Endothelial cell of umbilical vein (primary cell): ENCODE results near the gene MIER1. TPM values are rescaled to one million over a fixed set of nuclear protein-coding genes. Genes with fewer than 3 reads are reported as not detected.
"Not testable (repeated sequence)": the region's sequence is repeated elsewhere in the genome, so short reads cannot be mapped to it uniquely, and the experiment has no call there.

ENCODE experiments used
- BruUV-seq: library from RNA; stranded (reverse); fragments of 400-500 nt; replicated peaks from 2 replicates; lab custom pipeline; 2021; lab: Mats Ljungman, UMichigan
- CTCF ChIA-PET: fragments of 300-600, 350-600 bp; sonication (Branson Sonifier 250); formaldehyde crosslinking; loops from one replicate; lab custom pipeline; 2021; ENCODE audit warnings: antibody characterized with exemption, inconsistent platforms; lab: Charles Lee
- POLR2A ChIA-PET: fragments of 300-600, 350-600 bp; sonication (Branson Sonifier 250); formaldehyde crosslinking; loops from one replicate; lab custom pipeline; 2021; ENCODE audit warnings: antibody characterized with exemption, inconsistent platforms; lab: Charles Lee
- DNase-seq: peaks from one replicate; pipeline ENCODE4 v3.0.0-alpha.2; 2011; ENCODE audit warnings: low read depth, low spot score
- FAIRE-seq: peaks from 2 replicates; lab custom pipeline; 2011; peaks lifted over from hg19 to GRCh38; lab: Jason Lieb, UNC
- H2AFZ ChIP-seq: 2 replicates; pipeline ENCODE4 v1.6.0; 2012; ENCODE audit warnings: low read depth, low read length, control low read depth, inconsistent platforms
- H3K27ac ChIP-seq: 2 replicates; pipeline ENCODE4 v1.5.1; 2011; ENCODE audit warnings: low read depth, mild to moderate bottlenecking, control low read depth, low read length, moderate library complexity; ENCODE audit not compliant: insufficient read depth
- H3K27me3 ChIP-seq, 2 experiments: 2 replicates each; pipeline versions ENCODE4 v1.6.0 to v1.6.1; 2011; ENCODE audit warnings: low read length in 2 of 2, mixed read lengths in 1 of 2; ENCODE audit not compliant: control insufficient read depth in 2 of 2, insufficient read depth in 2 of 2
- H3K36me3 ChIP-seq, 2 experiments: 2 replicates in 1 of 2; 3 replicates in 1 of 2; pipeline ENCODE4 v1.5.1; 2011; ENCODE audit warnings: low read length in 2 of 2, mild to moderate bottlenecking in 1 of 2, moderate library complexity in 1 of 2; ENCODE audit not compliant: control insufficient read depth in 2 of 2, insufficient read depth in 2 of 2; ENCODE audit errors: extremely low read depth in 1 of 2
- H3K4me1 ChIP-seq: 3 replicates; pipeline ENCODE4 v1.5.1; 2011; ENCODE audit warnings: mild to moderate bottlenecking, low read length; ENCODE audit not compliant: control insufficient read depth, insufficient read depth; ENCODE audit errors: extremely low read depth
- H3K4me2 ChIP-seq: 2 replicates; pipeline ENCODE4 v1.6.1; 2011; ENCODE audit warnings: low read length, control low read depth, mixed read lengths; ENCODE audit not compliant: insufficient read depth
- H3K4me3 ChIP-seq, 3 experiments: fragments of 200-600 bp in 1 of 3; sonication (generic), shearing (Covaris generic) in 1 of 3; replicated peaks in 1 of 3; 2 replicates each; pipeline ENCODE4 v1.5.1; 2011 to 2016; ENCODE audit warnings: control low read depth in 3 of 3, low read length in 3 of 3, mild to moderate bottlenecking in 2 of 3, inconsistent platforms in 1 of 3, low read depth in 1 of 3, moderate library complexity in 1 of 3; ENCODE audit not compliant: insufficient read depth in 1 of 3
- H3K79me2 ChIP-seq: 2 replicates; pipeline ENCODE4 v1.6.0; 2012; ENCODE audit warnings: low read length, inconsistent platforms; ENCODE audit not compliant: control insufficient read depth, insufficient read depth
- H3K9ac ChIP-seq: replicated peaks from 2 replicates; pipeline ENCODE3; 2011; ENCODE audit warnings: low read length, control low read depth; ENCODE audit not compliant: insufficient read depth; ENCODE audit errors: extremely low read depth
- H3K9me1 ChIP-seq: replicated peaks from 3 replicates; pipeline ENCODE4 v1.6.0; 2011; ENCODE audit warnings: mild to moderate bottlenecking, low read length; ENCODE audit not compliant: control insufficient read depth, insufficient read depth; ENCODE audit errors: extremely low read depth
- H3K9me3 ChIP-seq: replicated peaks from 2 replicates; pipeline ENCODE4 v1.5.1; 2012; ENCODE audit warnings: low read length, inconsistent platforms; ENCODE audit not compliant: control insufficient read depth, insufficient read depth
- H4K20me1 ChIP-seq: replicated peaks from 2 replicates; pipeline ENCODE3; 2011; ENCODE audit warnings: mild to moderate bottlenecking, low read length; ENCODE audit not compliant: control insufficient read depth, insufficient read depth; ENCODE audit errors: extremely low read depth
- FOS ChIP-seq: IDR thresholded peaks from 2 replicates; pipeline ENCODE4 v1.6.1; 2011; ENCODE audit warnings: mild to moderate bottlenecking, low read length, moderate library complexity, borderline replicate concordance; ENCODE audit not compliant: insufficient read depth
- GATA2 ChIP-seq: IDR thresholded peaks from 2 replicates; pipeline ENCODE4 v1.7.0; 2011; ENCODE audit warnings: low read depth, mild to moderate bottlenecking, moderate library complexity, mixed read lengths, low read length; ENCODE audit not compliant: insufficient read length, insufficient read depth
- MYC ChIP-seq: IDR thresholded peaks from one replicate; pipeline ENCODE4 v1.6.1; 2011; ENCODE audit warnings: mild to moderate bottlenecking, low read depth, low read length
- POLR2A ChIP-seq: IDR thresholded peaks from 2 replicates; pipeline ENCODE4 v1.6.1; 2012; ENCODE audit warnings: low read depth, mild to moderate bottlenecking, control low read depth, low read length
- POLR2AphosphoS5 ChIP-seq: IDR thresholded peaks from 2 replicates; pipeline ENCODE4 v1.6.1; 2012; ENCODE audit warnings: low read depth, mild to moderate bottlenecking, control low read depth, low read length, moderate library complexity; ENCODE audit not compliant: insufficient read depth
- dilution Hi-C: fragments of 300-500 bp; cut with MboI; formaldehyde crosslinking; loops from one replicate; pipeline ENCODE4 v1.15.0; 2019; ENCODE audit warnings: low sequenced_read_pairs; ENCODE audit not compliant: extremely low pct_ligation_motif_present
- intact Hi-C: fragments of 100-400 bp; cut with micrococcal nuclease; formaldehyde crosslinking; loops from one replicate; pipeline ENCODE4 v1.10.0; 2022
- polyA plus RNA-seq, 4 experiments: library from polyadenylated mRNA; depleted of rRNA in 3 of 4; stranded (reverse) in 3 of 4; unstranded in 1 of 4; fragments of >200 nt; gene quantifications; 2 replicates each; pipeline versions ENCODE4 v1.2.1 to v1.2.3, GENCODE V29; 2011 to 2012; ENCODE audit warnings: missing spikeins in 1 of 4
- total RNA-seq: library from RNA; stranded (reverse); gene quantifications from 2 replicates; pipeline ENCODE4 v1.2.3, GENCODE V29; 2021
- TF ChIP-seq, protein P1 (sequence below): IDR thresholded peaks from 2 replicates; pipeline ENCODE4 v1.6.1; 2011; ENCODE audit not compliant: insufficient read depth, insufficient read length

MIER1 gene
- total and polyA plus RNA-seq, 2 donors (not counting 3 experiments of a cell fraction or from before 2014, with no cell fraction given), result 7.3 to 36.8 TPM

DNA sequence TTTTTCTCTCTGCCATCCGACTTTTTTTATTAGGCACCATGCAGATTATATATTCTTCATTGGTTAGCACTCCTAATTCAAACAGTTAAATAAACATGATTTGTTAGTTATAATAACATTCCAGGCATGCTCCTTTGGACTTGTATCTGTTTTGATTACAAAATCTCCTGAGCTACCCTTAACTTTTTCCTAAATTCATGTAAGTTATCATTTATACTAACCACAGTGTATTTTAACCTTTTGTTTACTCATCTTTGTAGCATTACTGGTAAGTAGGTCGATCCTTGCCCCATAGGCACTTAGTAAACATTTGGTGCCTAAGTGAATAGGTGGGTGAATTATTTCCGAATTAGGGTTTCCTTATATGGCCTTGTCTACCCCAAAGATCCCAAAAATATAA lies 43.8 kb downstream of the MIER1 start:
- intact Hi-C loops, result no loop called here
- Histone ChIP-seq H3K9me3 (no peaks in the 10 kb centered on the region), H3K27ac (no peak overlapping the region), H3K4me2 (no peak overlapping the region), H2AFZ (no peak overlapping the region), H3K27me3 (no peaks in the 10 kb centered on the region), H3K36me3 (peaks cover 0 to 31% of the 10 kb centered on the region in 2 experiments), H3K9me1 (no peaks in the 10 kb centered on the region), H4K20me1 (no peaks in the 10 kb centered on the region), H3K4me3 (no peak overlapping the region), H3K79me2 (peaks cover 9% of the 10 kb centered on the region), H3K9ac (no peak overlapping the region), H3K4me1 (no peaks in the 10 kb centered on the region)
- no TSS peak for BruUV-seq
- FAIRE-seq (no peak), DNase-seq (no peak)
- dilution Hi-C loops, result no loop called here
- POLR2A ChIA-PET, result no interaction called here
- CTCF ChIA-PET, result no interaction called here
- TF ChIP-seq MYC (no peak), POLR2A (no peak), GATA2 (no peak), POLR2AphosphoS5 (no peak)
- TF ChIP-seq, protein P1, sequence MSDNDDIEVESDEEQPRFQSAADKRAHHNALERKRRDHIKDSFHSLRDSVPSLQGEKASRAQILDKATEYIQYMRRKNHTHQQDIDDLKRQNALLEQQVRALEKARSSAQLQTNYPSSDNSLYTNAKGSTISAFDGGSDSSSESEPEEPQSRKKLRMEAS, result no peak

DNA sequence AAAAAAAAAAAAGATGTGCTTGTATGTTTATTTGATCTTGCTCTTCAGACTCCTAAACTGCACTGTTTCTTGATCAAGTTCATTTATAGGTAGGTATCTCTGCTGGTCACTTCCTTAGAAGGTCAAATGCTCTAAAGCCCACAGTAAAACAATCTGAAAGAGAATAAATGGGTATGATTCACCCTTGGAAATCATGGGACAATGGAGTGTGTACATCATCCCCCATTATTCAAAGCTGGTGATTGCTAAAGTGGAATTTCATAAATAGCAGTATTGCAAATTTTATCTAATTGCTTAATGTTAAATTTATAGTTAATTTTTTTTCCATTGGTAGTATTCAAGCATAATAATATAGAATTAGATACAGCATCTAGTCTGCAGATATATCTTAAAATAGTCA lies 53.4 kb downstream of the MIER1 start:
- peaks cover 3 to 41% of the 10 kb centered on the region in 2 experiments for H3K36me3 ChIP-seq
- POLR2A ChIA-PET, result no interaction called here

DNA sequence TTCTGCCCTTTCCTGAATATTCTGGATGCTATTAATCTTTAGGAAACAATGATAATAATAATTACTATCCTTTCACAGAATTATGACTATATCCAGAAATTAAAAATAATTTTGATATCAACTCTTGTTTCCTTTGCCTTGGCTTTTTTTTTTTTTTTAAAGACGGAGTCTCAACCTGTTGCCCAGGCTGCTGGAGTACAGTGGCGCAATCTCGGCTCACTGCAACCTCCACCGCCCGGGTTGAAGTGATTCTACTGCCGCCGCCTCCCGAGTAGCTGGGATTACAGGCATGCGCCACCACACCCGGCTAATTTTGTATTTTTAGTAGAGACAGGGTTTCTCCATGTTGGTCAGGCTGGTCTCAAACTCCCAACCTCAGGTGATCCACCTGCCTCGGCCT lies 54.8 kb downstream of the MIER1 start:
- H3K9me1 ChIP-seq, H3K27me3 ChIP-seq, DNase-seq, H3K4me1 ChIP-seq, POLR2A ChIA-PET, H3K4me3 ChIP-seq, H3K79me2 ChIP-seq, H3K27ac ChIP-seq, H3K9me3 ChIP-seq, BruUV-seq, H3K4me2 ChIP-seq, H4K20me1 ChIP-seq, dilution Hi-C loops, H2AFZ ChIP-seq, FAIRE-seq, H3K9ac ChIP-seq: not testable (repeated sequence)
- CTCF ChIA-PET, result interaction anchor here (1.1 to 1.7 kb wide), 3 partner anchors 10 to 16 kb away, joined by 4 to 5 read pairs (median 4); no protein-coding TSS in a partner anchor
- H3K36me3 ChIP-seq, result peaks cover 3 to 43% of the 10 kb centered on the region in 2 experiments
- intact Hi-C loops, result loop anchor here (2.0 kb wide), 1 partner anchor 49 kb away; no protein-coding TSS in a partner anchor

More for the DNA sequence above, 53.4 kb downstream of the MIER1 start:
- dilution Hi-C loops, result no loop called here
- FAIRE-seq, result no peak
- Histone ChIP-seq H4K20me1 (no peaks in the 10 kb centered on the region), H3K4me3 (no peak overlapping the region), H3K9ac (no peak overlapping the region), H3K4me2 (no peak overlapping the region), H2AFZ (no peak overlapping the region), H3K79me2 (peaks cover 2% of the 10 kb centered on the region), H3K9me3 (no peaks in the 10 kb centered on the region), H3K4me1 (no peaks in the 10 kb centered on the region), H3K27me3 (no peaks in the 10 kb centered on the region), H3K27ac (no peak overlapping the region), H3K9me1 (no peaks in the 10 kb centered on the region)
- intact Hi-C loops, result no loop called here
- DNase-seq, result no peak
- CTCF ChIA-PET, result interaction anchor here (0.9 to 2.7 kb wide), 5 partner anchors 8 to 236 kb away, joined by 3 to 8 read pairs (median 5); no protein-coding TSS in a partner anchor
- TF ChIP-seq POLR2A, result no peak
- peak; percentile 22 for TF ChIP-seq FOS
- BruUV-seq, result no TSS peak
